ENCODE measurements around the gene A1BG. TPM values are rescaled to one million over a fixed set of nuclear protein-coding genes. Genes with fewer than 3 reads are reported as not detected.
A peak's percentile ranks its signal among the peaks of the same experiment; 100 is the strongest.

A1BG gene
- total RNA-seq, 1 experiment from 2014 or later, result 47.4 TPM

DNA sequence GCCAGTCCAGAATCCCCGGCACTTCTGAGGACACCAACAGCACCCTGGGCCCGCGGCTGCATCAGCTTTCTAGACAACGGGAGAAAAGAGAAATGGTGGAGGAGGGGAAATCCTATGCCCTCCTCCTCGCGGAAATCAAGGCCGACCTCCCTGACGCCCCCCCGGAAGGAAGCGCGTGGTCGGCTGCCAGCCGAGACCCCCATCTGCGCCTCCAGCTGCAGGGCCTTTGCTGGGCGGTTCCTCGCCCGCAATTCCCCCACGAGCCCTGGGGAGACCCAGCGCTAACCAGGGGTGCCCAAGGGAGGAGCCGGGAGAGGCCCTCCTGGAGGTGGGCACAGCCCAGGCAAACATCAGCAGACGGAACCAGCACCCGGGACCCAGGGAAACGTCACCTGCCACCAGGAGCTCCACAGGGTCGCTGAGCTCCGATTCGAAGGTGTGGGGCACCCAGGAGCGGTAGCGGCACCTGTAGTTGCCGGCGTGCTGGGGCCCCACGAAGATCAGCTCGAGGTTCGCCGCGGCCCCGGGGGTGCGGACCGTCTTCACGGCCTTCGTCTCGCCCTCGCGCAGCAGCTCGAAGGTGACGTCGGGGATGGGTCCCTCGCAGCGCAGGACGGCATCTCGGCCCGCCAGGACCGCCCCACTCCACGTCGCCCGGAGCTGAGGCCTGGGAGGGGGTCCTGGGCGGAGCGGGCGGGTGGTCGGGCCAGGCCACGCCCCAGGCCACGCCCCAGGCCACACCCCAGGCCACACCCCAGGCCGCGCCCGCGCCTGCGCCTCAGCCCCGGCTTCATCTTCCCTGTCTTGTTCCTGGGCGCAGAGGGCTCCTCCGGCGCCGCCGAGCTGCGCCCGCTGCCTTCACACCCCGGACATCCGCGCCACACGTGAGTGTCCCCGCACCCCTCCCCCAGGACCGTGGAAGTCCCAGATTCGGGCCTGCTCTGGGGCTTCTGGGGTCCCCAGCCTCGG lies 6.0 kb downstream of the A1BG start:
- BruUV-seq (replicated peaks), result TSS peak; percentile 94
- H3K27ac ChIP-seq (ENCODE audit: low read length), result peak overlapping the region; percentile 72
- intact Hi-C loops (cut with micrococcal nuclease; ENCODE audit: unreplicated experiment), result no loop called here

DNA sequence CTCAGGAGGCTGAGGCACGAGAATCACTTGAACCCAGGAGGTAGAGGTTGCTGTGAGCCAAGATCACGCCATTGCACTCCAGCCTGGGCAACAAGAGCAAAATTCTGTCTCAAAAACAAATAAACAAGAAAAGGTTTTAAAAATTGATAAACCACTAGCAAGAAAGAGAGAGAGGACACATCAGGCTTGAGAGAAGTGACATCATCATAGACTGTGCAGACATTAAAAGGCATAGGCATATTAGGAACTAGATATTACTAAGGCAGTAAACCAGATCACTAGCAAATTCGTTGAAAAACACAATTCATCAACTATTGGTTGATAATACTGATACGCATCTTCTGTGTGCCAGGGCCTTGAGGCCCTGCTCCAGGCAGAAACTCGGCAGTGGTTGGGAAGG lies 7.7 kb downstream of the A1BG start:
- no TSS peak for BruUV-seq (replicated peaks)
- H3K36me3 ChIP-seq (ENCODE audit: control insufficient read depth, insufficient read depth, low read length), result no peaks in the 10 kb centered on the region
- DNase-seq (ENCODE audit: low read depth, low spot score) (no peak), ATAC-seq (no peak)
- in situ Hi-C loops (cut with HindIII; ENCODE audit: low pct_unique_long_range_greater_than_20kb, low sequenced_read_pairs), result no loop called here
- H3K27me3 ChIP-seq (ENCODE audit: control insufficient read depth, insufficient read depth, low read length), result no peaks in the 10 kb centered on the region
- no peak overlapping the region for H3K4me3 ChIP-seq (ENCODE audit: low read depth in 2 of 2, low read length in 2 of 2)
- peaks cover 8% of the 10 kb centered on the region; the same call in 1 of the 2 replicates for H3K4me1 ChIP-seq (ENCODE audit: control insufficient read depth, insufficient read depth, low read length)
- ChIA-PET CTCF (no interaction called here), POLR2A (no interaction called here)
- H3K9me3 ChIP-seq (ENCODE audit: control insufficient read depth, insufficient read depth, low read depth, low read length), result no peaks in the 10 kb centered on the region
- no peak overlapping the region for H3K27ac ChIP-seq (ENCODE audit: low read length)
- TF ChIP-seq REST (IDR thresholded peaks at IDR 0.05; ENCODE audit: insufficient read depth in 1 of 2, low read depth in 2 of 2, low read length in 1 of 2), result no peak
- TF ChIP-seq SIN3A (IDR thresholded peaks at IDR 0.05; ENCODE audit: borderline replicate concordance, insufficient read depth, low read depth, low read length), result no peak
- TF ChIP-seq POLR2AphosphoS5 (IDR thresholded peaks at IDR 0.05; ENCODE audit: low read depth, low read length), result no peak
- TF ChIP-seq TCF7L2 (IDR thresholded peaks at IDR 0.05; ENCODE audit: low read depth, low read length), result no peak
- TF ChIP-seq, protein P1, sequence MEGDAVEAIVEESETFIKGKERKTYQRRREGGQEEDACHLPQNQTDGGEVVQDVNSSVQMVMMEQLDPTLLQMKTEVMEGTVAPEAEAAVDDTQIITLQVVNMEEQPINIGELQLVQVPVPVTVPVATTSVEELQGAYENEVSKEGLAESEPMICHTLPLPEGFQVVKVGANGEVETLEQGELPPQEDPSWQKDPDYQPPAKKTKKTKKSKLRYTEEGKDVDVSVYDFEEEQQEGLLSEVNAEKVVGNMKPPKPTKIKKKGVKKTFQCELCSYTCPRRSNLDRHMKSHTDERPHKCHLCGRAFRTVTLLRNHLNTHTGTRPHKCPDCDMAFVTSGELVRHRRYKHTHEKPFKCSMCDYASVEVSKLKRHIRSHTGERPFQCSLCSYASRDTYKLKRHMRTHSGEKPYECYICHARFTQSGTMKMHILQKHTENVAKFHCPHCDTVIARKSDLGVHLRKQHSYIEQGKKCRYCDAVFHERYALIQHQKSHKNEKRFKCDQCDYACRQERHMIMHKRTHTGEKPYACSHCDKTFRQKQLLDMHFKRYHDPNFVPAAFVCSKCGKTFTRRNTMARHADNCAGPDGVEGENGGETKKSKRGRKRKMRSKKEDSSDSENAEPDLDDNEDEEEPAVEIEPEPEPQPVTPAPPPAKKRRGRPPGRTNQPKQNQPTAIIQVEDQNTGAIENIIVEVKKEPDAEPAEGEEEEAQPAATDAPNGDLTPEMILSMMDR (IDR thresholded peaks at IDR 0.05), result no peak
- intact Hi-C loops (cut with micrococcal nuclease; ENCODE audit: unreplicated experiment), result no loop called here

More for the DNA sequence above, 6.0 kb downstream of the A1BG start:
- ChIA-PET CTCF (interaction anchor here (0.6 to 0.9 kb wide), 4 partner anchors 151 to 491 kb away, joined by 3 to 9 read pairs (median 5); partner anchors contain the start of gene ZBTB45), POLR2A (interaction anchor here (0.5 to 2.0 kb wide), 3 partner anchors 15 to 187 kb away, joined by 3 to 16 read pairs (median 5); partner anchors contain the start of gene ZNF497)
- Histone ChIP-seq H3K27me3 (ENCODE audit: control insufficient read depth, insufficient read depth, low read length) (no peaks in the 10 kb centered on the region), H3K36me3 (ENCODE audit: control insufficient read depth, insufficient read depth, low read length) (no peaks in the 10 kb centered on the region), H3K4me1 (ENCODE audit: control insufficient read depth, insufficient read depth, low read length) (peaks cover 8% of the 10 kb centered on the region; the same call in 1 of the 2 replicates), H3K9me3 (ENCODE audit: control insufficient read depth, insufficient read depth, low read depth, low read length) (no peaks in the 10 kb centered on the region), H3K4me3 (ENCODE audit: low read depth in 2 of 2, low read length in 2 of 2) (peak overlapping the region; percentile 63 to 97)
- TF ChIP-seq REST (IDR thresholded peaks at IDR 0.05; ENCODE audit: insufficient read depth in 1 of 2, low read depth in 2 of 2, low read length in 1 of 2), result no peak
- no peak; the same call in 1 of the 2 replicates for TF ChIP-seq POLR2AphosphoS5 (IDR thresholded peaks at IDR 0.05; ENCODE audit: low read depth, low read length)
- peak; percentile 63; the same call in 1 of the 2 replicates for TF ChIP-seq SIN3A (IDR thresholded peaks at IDR 0.05; ENCODE audit: borderline replicate concordance, insufficient read depth, low read depth, low read length)
- TF ChIP-seq, protein P1 (IDR thresholded peaks at IDR 0.05), result no peak
- no peak for TF ChIP-seq TCF7L2 (IDR thresholded peaks at IDR 0.05; ENCODE audit: low read depth, low read length)
- ATAC-seq (peak; percentile 98), DNase-seq (ENCODE audit: low read depth, low spot score) (no peak)
- in situ Hi-C loops (cut with HindIII; ENCODE audit: low pct_unique_long_range_greater_than_20kb, low sequenced_read_pairs), result no loop called here

All from Panc1 (cell line).